IMR-90 (cell line): ENCODE results near the gene STAT5B. TPM values are rescaled to one million over a fixed set of nuclear protein-coding genes. Genes with fewer than 3 reads are reported as not detected.
"Not testable (repeated sequence)": the region's sequence is repeated elsewhere in the genome, so short reads cannot be mapped to it uniquely, and the experiment has no call there.

Source experiments
- ATAC-seq: fragments of 200-7000 bp; cut with Tn5 transposase; 2 replicates; pipeline ENCODE4 v1.9.1; 2020; ENCODE audit warnings: low read depth, mild to moderate bottlenecking, moderate library complexity
- BruUV-seq: library from RNA; stranded (reverse); fragments of 400-500 nt; replicated peaks from 2 replicates; lab custom pipeline; 2021; lab: Mats Ljungman, UMichigan
- CTCF ChIA-PET: fragments of 300-600 bp; formaldehyde crosslinking; extraction: SDS; loops from one replicate; lab custom pipeline; 2021; ENCODE audit warnings: antibody characterized with exemption; lab: Yijun Ruan, JAX
- POLR2A ChIA-PET: fragments of 300-600 bp; sonication (Branson Sonifier 250); formaldehyde crosslinking; loops from one replicate; lab custom pipeline; 2022; ENCODE audit warnings: antibody characterized with exemption; ENCODE audit not compliant: unreplicated experiment; lab: Charles Lee
- DNase-seq: peaks from one replicate; pipeline ENCODE4 v3.0.0; 2013
- H2AFZ ChIP-seq: replicated peaks from 2 replicates; pipeline ENCODE3; 2013; ENCODE audit warnings: low read length, mild to moderate bottlenecking; ENCODE audit not compliant: poor library complexity
- H2AK5ac ChIP-seq: 2 replicates; pipeline ENCODE4 v1.6.1; 2013; ENCODE audit warnings: low read depth, low read length, inconsistent platforms
- H2AK9ac ChIP-seq: replicated peaks from 2 replicates; pipeline ENCODE3; 2013; ENCODE audit warnings: mild to moderate bottlenecking, low read depth, low read length, moderate library complexity; ENCODE audit not compliant: poor library complexity
- H2BK120ac ChIP-seq: 2 replicates; pipeline ENCODE4 v1.6.1; 2013; ENCODE audit warnings: low read depth, low read length, inconsistent platforms
- H2BK15ac ChIP-seq: 3 replicates; pipeline ENCODE4 v1.6.1; 2013; ENCODE audit warnings: low read depth, low read length, inconsistent platforms
- H2BK20ac ChIP-seq: 2 replicates; pipeline ENCODE4 v1.6.1; 2013; ENCODE audit warnings: low read depth, mild to moderate bottlenecking, inconsistent platforms, low read length, moderate library complexity
- H2BK5ac ChIP-seq: 2 replicates; pipeline ENCODE4 v1.6.1; 2013; ENCODE audit warnings: mild to moderate bottlenecking, low read depth, low read length, inconsistent platforms; ENCODE audit not compliant: poor library complexity, severe bottlenecking
- H3K14ac ChIP-seq: replicated peaks from 2 replicates; pipeline ENCODE4 v1.6.1; 2013; ENCODE audit warnings: low read depth, low read length, inconsistent platforms
- H3K18ac ChIP-seq: 2 replicates; pipeline ENCODE4 v1.6.1; 2013; ENCODE audit warnings: low read depth, low read length, control low read depth
- H3K23ac ChIP-seq: 2 replicates; pipeline ENCODE4 v1.6.1; 2013; ENCODE audit warnings: low read depth, low read length, inconsistent platforms
- H3K27ac ChIP-seq: 2 replicates; pipeline ENCODE4 v1.5.1; 2013; ENCODE audit warnings: mild to moderate bottlenecking, control low read depth, low read length; ENCODE audit not compliant: insufficient read depth
- H3K27me3 ChIP-seq: 2 replicates; pipeline ENCODE4 v1.6.1; 2013; ENCODE audit warnings: low read length; ENCODE audit not compliant: control insufficient read depth, insufficient read depth
- H3K36me3 ChIP-seq: 2 replicates; pipeline ENCODE4 v1.6.1; 2013; ENCODE audit warnings: low read length, mixed read lengths; ENCODE audit not compliant: control insufficient read depth, insufficient read depth
- H3K4ac ChIP-seq: 2 replicates; pipeline ENCODE4 v1.6.1; 2013; ENCODE audit warnings: low read depth, low read length, inconsistent platforms
- H3K4me1 ChIP-seq: 2 replicates; pipeline ENCODE4 v1.6.1; 2013; ENCODE audit warnings: low read length, mixed read lengths; ENCODE audit not compliant: control insufficient read depth, insufficient read depth
- H3K4me2 ChIP-seq: 2 replicates; pipeline ENCODE4 v1.6.1; 2013; ENCODE audit warnings: low read depth, mild to moderate bottlenecking, control low read depth, low read length, moderate library complexity
- H3K4me3 ChIP-seq: 2 replicates; pipeline ENCODE4 v1.5.1; 2013; ENCODE audit warnings: low read depth, mild to moderate bottlenecking, control low read depth, low read length, moderate library complexity; ENCODE audit not compliant: insufficient read depth
- H3K56ac ChIP-seq: 2 replicates; pipeline ENCODE4 v1.6.1; 2013; ENCODE audit warnings: low read length, inconsistent platforms; ENCODE audit not compliant: insufficient read depth; ENCODE audit errors: extremely low read depth
- H3K79me1 ChIP-seq, 2 experiments: 2 replicates each; pipeline ENCODE4 v1.6.1; 2013; ENCODE audit warnings: low read length in 2 of 2, inconsistent platforms in 1 of 2, low read depth in 1 of 2
- H3K9ac ChIP-seq: 2 replicates; pipeline ENCODE4 v1.6.1; 2013; ENCODE audit warnings: low read depth, low read length, control low read depth
- H3K9me1 ChIP-seq: 2 replicates; pipeline ENCODE4 v1.6.1; 2013; ENCODE audit warnings: low read length, inconsistent platforms; ENCODE audit not compliant: insufficient read depth
- H3K9me3 ChIP-seq: 2 replicates; pipeline ENCODE4 v1.6.1; 2013; ENCODE audit warnings: low read length; ENCODE audit not compliant: control insufficient read depth, insufficient read depth
- H4K20me1 ChIP-seq: 2 replicates; pipeline ENCODE4 v1.6.1; 2013; ENCODE audit warnings: low read length, inconsistent platforms; ENCODE audit not compliant: insufficient read depth
- H4K5ac ChIP-seq: 2 replicates; pipeline ENCODE4 v1.6.1; 2013; ENCODE audit warnings: mild to moderate bottlenecking, low read depth, low read length, control low read depth
- H4K8ac ChIP-seq, 2 experiments: 2 replicates each; pipeline ENCODE4 v1.6.1; 2013; ENCODE audit warnings: low read depth in 2 of 2, low read length in 2 of 2, control low read depth in 1 of 2, inconsistent platforms in 1 of 2
- H4K91ac ChIP-seq: 2 replicates; pipeline ENCODE4 v1.6.1; 2013; ENCODE audit warnings: low read depth, low read length, inconsistent platforms; ENCODE audit not compliant: insufficient read depth
- WGBS, 2 experiments: methylation state at CpG; one replicate each; pipeline versions ENCODE4 v1.1.5 to v1.1.7; 2013; ENCODE audit warnings: missing lambda C conversion rate in 2 of 2; ENCODE audit not compliant: insufficient read length in 1 of 2; ENCODE audit errors: extremely low coverage in 2 of 2; 5-methylcytosine and 5-hydroxymethylcytosine counted together
- dilution Hi-C: fragments of 300-500 bp; cut with HindIII; formaldehyde crosslinking; loops from one replicate; pipeline ENCODE4 v1.14.3; 2018; ENCODE audit warnings: low sequenced_read_pairs; ENCODE audit not compliant: unreplicated experiment
- in situ Hi-C: fragments of 300-500 bp; cut with MboI; formaldehyde crosslinking; loops from 3 replicates; pipeline ENCODE4 v1.14.3; 2019; ENCODE audit warnings: low sequenced_read_pairs, inconsistent platforms, mixed read lengths
- intact Hi-C: fragments of 100-400 bp; cut with micrococcal nuclease; formaldehyde crosslinking; loops from 2 replicates; pipeline ENCODE4 v1.10.0; 2022
- polyA plus RNA-seq, 3 experiments: library from polyadenylated mRNA; depleted of rRNA; stranded (reverse); fragments of >200 nt; gene quantifications; 2 replicates each; pipeline ENCODE4 v1.2.3, GENCODE V29; 2012; ENCODE audit warnings: low replicate concordance in 1 of 3
- total RNA-seq: library from RNA; depleted of rRNA; stranded (reverse); fragments of >200 nt; gene quantifications from 2 replicates; pipeline ENCODE4 v1.2.3, GENCODE V29; 2012

STAT5B gene
- total and polyA plus RNA-seq, 2 of the 4 experiments (the other 2 are of a cell fraction): 24.4 to 29.6 TPM

GRCh38 chr17:42240863-42241262 lies 35.3 kb downstream of the STAT5B start:
- not testable (repeated sequence) for H2BK5ac ChIP-seq

More at GRCh38 chr17:42240863-42241262, 35.3 kb downstream of the STAT5B start:
- H3K27ac ChIP-seq, H3K36me3 ChIP-seq, H2BK20ac ChIP-seq, CTCF ChIA-PET, H2AK5ac ChIP-seq, in situ Hi-C loops, H3K27me3 ChIP-seq, BruUV-seq, H4K5ac ChIP-seq, H2BK15ac ChIP-seq, H2AFZ ChIP-seq, H2AK9ac ChIP-seq, H3K9me3 ChIP-seq, ATAC-seq, H3K4me3 ChIP-seq, H4K91ac ChIP-seq, H3K56ac ChIP-seq, H3K18ac ChIP-seq, H3K14ac ChIP-seq, DNase-seq, H3K23ac ChIP-seq, intact Hi-C loops, POLR2A ChIA-PET, H2BK120ac ChIP-seq, H3K4ac ChIP-seq, dilution Hi-C loops, H4K8ac ChIP-seq, H3K4me1 ChIP-seq, H3K9ac ChIP-seq, H3K4me2 ChIP-seq: not testable (repeated sequence)
- no CpG with 5 or more reads among the region's 4 CpGs for WGBS, 2 experiments
- peaks cover 24 to 64% of the 10 kb centered on the region in 2 experiments for H3K79me1 ChIP-seq
- peaks cover 32% of the 10 kb centered on the region for H4K20me1 ChIP-seq
- peaks cover 11% of the 10 kb centered on the region for H3K9me1 ChIP-seq
